NT2/D1 (cell line): Measurements from ENCODE around the gene CLCN4.

Source experiments
- DNase-seq: peaks from one replicate; pipeline ENCODE4 v3.0.0-alpha.2; 2011; ENCODE audit warnings: low read depth, low spot score
- H3K27me3 ChIP-seq: 2 replicates; pipeline ENCODE4 v1.6.0; 2011; ENCODE audit warnings: mild to moderate bottlenecking; ENCODE audit not compliant: insufficient read length, insufficient read depth
- H3K36me3 ChIP-seq: 2 replicates; pipeline ENCODE4 v1.6.1; 2011; ENCODE audit warnings: mild to moderate bottlenecking, low read length, mixed read lengths; ENCODE audit not compliant: insufficient read depth, insufficient read length
- H3K4me1 ChIP-seq: 2 replicates; pipeline ENCODE4 v1.5.1; 2011; ENCODE audit not compliant: insufficient read depth, insufficient read length
- H3K4me3 ChIP-seq: 2 replicates; pipeline ENCODE4 v1.5.1; 2011; ENCODE audit warnings: low read depth; ENCODE audit not compliant: insufficient read length
- H3K9ac ChIP-seq: 2 replicates; pipeline ENCODE4 v1.6.0; 2011; ENCODE audit warnings: low read depth; ENCODE audit not compliant: insufficient read length
- H3K9me3 ChIP-seq: 2 replicates; pipeline ENCODE4 v1.5.1; 2011; ENCODE audit warnings: mild to moderate bottlenecking, low read length; ENCODE audit not compliant: insufficient read depth
- SUZ12 ChIP-seq: IDR thresholded peaks from 2 replicates; pipeline ENCODE4 v1.6.1; 2011; ENCODE audit not compliant: insufficient read length, insufficient read depth; ENCODE audit errors: extremely low read depth
- YY1 ChIP-seq: IDR thresholded peaks from 2 replicates; pipeline ENCODE4 v1.6.1; 2011; ENCODE audit not compliant: insufficient read length, insufficient read depth
- ZNF274 ChIP-seq: IDR thresholded peaks from 2 replicates; pipeline ENCODE4 v1.6.1; 2011; ENCODE audit warnings: mild to moderate bottlenecking, low read depth, low read length

Gene CLCN4

GRCh38 chrX:10129229-10129628, 27.5 kb upstream of the CLCN4 start:
- Histone ChIP-seq H3K9ac (no peak overlapping the region), H3K9me3 (peaks cover 61% of the 10 kb centered on the region; the same call in 1 of the 2 replicates), H3K36me3 (peaks cover 92% of the 10 kb centered on the region), H3K4me3 (no peak overlapping the region), H3K4me1 (no peaks in the 10 kb centered on the region), H3K27me3 (no peaks in the 10 kb centered on the region)
- TF ChIP-seq ZNF274 (no peak), SUZ12 (no peak), YY1 (no peak)
- no peak for DNase-seq

- peaks cover 92% of the 10 kb centered on the region for H3K36me3 ChIP-seq
- DNase-seq = no peak
- H3K27me3 ChIP-seq = no peaks in the 10 kb centered on the region
- TF ChIP-seq YY1 (no peak), SUZ12 (no peak), ZNF274 (no peak)
- peaks cover 50% of the 10 kb centered on the region; the same call in 1 of the 2 replicates for H3K9me3 ChIP-seq
- no peaks in the 10 kb centered on the region for H3K4me1 ChIP-seq
- no peak overlapping the region for H3K9ac ChIP-seq
- no peak overlapping the region for H3K4me3 ChIP-seq
These were observed 26.4 kb upstream of the CLCN4 start for GRCh38 chrX:10130354-10130753.

- Histone ChIP-seq H3K36me3 (peaks cover 85% of the 10 kb centered on the region), H3K27me3 (no peaks in the 10 kb centered on the region), H3K4me3 (no peak overlapping the region), H3K9ac (no peak overlapping the region), H3K9me3 (peaks cover 31% of the 10 kb centered on the region; the same call in 1 of the 2 replicates), H3K4me1 (no peaks in the 10 kb centered on the region)
- no peak for DNase-seq
- TF ChIP-seq YY1 (no peak), SUZ12 (no peak), ZNF274 (no peak)
These were observed 22.6 kb upstream of the CLCN4 start for GRCh38 chrX:10133980-10134676.

GRCh38 chrX:10134921-10135320, 21.9 kb upstream of the CLCN4 start:
- no peaks in the 10 kb centered on the region for H3K4me1 ChIP-seq
- H3K9me3 ChIP-seq = peaks cover 23% of the 10 kb centered on the region; the same call in 1 of the 2 replicates
- DNase-seq = no peak
- no peak overlapping the region for H3K9ac ChIP-seq
- H3K4me3 ChIP-seq = no peak overlapping the region
- TF ChIP-seq SUZ12 (no peak), YY1 (no peak), ZNF274 (no peak)
- H3K27me3 ChIP-seq = no peaks in the 10 kb centered on the region
- H3K36me3 ChIP-seq = peaks cover 82% of the 10 kb centered on the region

- no peak for DNase-seq
- peaks cover 14% of the 10 kb centered on the region; the same call in 1 of the 2 replicates for H3K9me3 ChIP-seq
- peaks cover 82% of the 10 kb centered on the region for H3K36me3 ChIP-seq
- H3K4me1 ChIP-seq = no peaks in the 10 kb centered on the region
- H3K27me3 ChIP-seq = no peaks in the 10 kb centered on the region
- no peak overlapping the region for H3K4me3 ChIP-seq
- no peak for TF ChIP-seq ZNF274
- no peak for TF ChIP-seq SUZ12
- no peak for TF ChIP-seq YY1
- H3K9ac ChIP-seq = no peak overlapping the region
These were observed 21.0 kb upstream of the CLCN4 start for GRCh38 chrX:10135561-10136399.

GRCh38 chrX:10138726-10139125, 18.0 kb upstream of the CLCN4 start:
- no peak for TF ChIP-seq YY1
- no peak for TF ChIP-seq ZNF274
- no peak for TF ChIP-seq SUZ12
- no peak for DNase-seq
- Histone ChIP-seq H3K9ac (no peak overlapping the region), H3K27me3 (no peaks in the 10 kb centered on the region), H3K36me3 (peaks cover 87% of the 10 kb centered on the region), H3K4me1 (no peaks in the 10 kb centered on the region), H3K9me3 (no peaks in the 10 kb centered on the region), H3K4me3 (no peak overlapping the region)

- no peaks in the 10 kb centered on the region for H3K9me3 ChIP-seq
- TF ChIP-seq YY1 (no peak), ZNF274 (no peak), SUZ12 (no peak)
- no peak for DNase-seq
- H3K4me3 ChIP-seq = no peak overlapping the region
- no peaks in the 10 kb centered on the region for H3K27me3 ChIP-seq
- H3K36me3 ChIP-seq = peaks cover 83% of the 10 kb centered on the region
- H3K4me1 ChIP-seq = no peaks in the 10 kb centered on the region
- H3K9ac ChIP-seq = no peak overlapping the region
These were observed 16.5 kb upstream of the CLCN4 start for GRCh38 chrX:10140264-10140663.
